Activated T-helper 1 cell treated with anti-CD3 and anti-CD28 coated beads, Interleukin-2, amount 50 U/mL, for 16 hours (primary cell): ENCODE measurements around the gene LORICRIN.
"Not testable (repeated sequence)": the region's sequence is repeated elsewhere in the genome, so short reads cannot be mapped to it uniquely, and the experiment has no call there.

ENCODE experiments used
- DNase-seq, 2 donors: peaks; one replicate each; pipeline ENCODE4 v3.0.0-alpha.2; 2020; ENCODE audit warnings: low read depth in 1 of 2, low spot score in 1 of 2

Gene LORICRIN, protein sequence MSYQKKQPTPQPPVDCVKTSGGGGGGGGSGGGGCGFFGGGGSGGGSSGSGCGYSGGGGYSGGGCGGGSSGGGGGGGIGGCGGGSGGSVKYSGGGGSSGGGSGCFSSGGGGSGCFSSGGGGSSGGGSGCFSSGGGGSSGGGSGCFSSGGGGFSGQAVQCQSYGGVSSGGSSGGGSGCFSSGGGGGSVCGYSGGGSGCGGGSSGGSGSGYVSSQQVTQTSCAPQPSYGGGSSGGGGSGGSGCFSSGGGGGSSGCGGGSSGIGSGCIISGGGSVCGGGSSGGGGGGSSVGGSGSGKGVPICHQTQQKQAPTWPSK

DNA sequence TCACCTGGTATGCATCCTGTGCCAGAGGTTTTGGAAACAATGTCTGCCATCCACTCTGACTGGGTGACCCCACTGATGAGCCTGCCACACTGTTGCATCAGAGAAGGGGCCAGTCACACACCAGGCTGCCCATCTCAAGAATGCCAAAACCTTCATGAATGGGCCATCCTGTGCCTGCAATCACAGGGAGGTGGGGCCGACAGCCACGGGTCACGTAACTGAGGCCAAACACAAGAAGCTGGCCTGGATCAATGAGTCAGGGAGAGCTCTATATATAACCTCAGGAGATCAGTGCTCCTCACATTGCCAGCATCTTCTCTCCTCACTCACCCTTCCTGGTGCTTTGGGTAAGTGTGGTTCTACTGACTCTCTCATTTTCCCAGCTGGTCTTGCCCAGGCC, at the start of gene LORICRIN:
Gene LORICRIN (plus strand): TSS at position 301 of the 400 bp plus-strand sequence. CDS start 1,263 bp downstream, outside the sequence.
- no peak for DNase-seq

DNA sequence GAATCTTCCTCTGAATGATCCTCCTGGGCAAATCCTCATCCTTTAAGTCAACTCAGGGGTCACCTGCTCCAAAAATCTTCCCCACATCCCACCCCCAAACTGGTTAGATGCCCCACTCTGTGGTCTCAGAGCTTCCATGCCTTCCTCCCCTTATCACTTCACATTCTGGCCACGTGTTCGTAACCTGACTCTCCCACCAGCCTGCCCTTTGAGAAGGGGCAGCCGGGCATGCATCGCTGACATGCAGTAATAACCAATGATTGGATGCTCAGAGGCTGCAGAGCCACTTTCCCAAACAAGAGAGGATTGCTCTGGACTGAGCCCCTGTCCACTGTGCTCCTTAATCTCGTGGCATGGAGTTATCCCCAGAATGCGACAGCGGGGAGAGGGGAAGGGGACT, 49.3 kb upstream of the LORICRIN start:
- no peak for DNase-seq

DNA sequence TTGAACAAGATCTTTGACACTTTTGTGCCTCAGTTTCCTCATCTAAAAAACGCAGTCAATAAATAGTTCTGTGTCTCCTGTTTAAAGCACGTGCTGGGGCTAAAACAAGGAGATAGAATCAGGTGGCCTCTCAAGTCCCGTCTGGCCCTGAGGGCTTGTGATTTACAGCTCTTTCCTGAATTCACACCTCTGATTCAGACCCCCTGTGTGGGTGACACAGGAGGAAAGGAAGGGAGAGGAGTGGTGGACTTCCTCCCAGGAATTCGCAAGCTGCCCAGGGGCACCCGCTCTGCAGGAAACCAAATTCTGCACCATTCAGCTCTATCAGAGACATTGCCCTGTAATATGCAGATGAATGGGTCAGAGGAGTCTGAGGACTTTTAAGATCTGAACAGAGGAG, 47.3 kb upstream of the LORICRIN start:
- no peak for DNase-seq

DNA sequence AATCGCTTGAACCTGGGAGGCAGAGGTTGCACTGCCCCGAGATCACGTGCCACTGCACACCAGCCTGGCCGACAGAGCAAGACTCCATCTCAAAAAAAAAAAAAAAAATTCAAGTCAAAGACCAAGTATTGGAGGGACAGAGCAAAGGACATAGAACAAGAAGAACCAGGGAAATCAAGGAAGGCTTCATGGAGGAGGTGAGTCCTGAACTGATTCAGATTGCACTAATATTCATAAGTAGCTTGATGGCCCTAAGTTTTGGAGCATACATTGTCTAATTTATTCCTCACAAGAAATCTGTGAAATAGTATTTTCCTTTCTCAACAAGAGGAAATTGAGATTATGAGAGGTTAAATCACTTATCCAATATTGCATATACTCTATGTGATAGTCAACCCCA, 46.0 kb upstream of the LORICRIN start:
- no peak for DNase-seq

DNA sequence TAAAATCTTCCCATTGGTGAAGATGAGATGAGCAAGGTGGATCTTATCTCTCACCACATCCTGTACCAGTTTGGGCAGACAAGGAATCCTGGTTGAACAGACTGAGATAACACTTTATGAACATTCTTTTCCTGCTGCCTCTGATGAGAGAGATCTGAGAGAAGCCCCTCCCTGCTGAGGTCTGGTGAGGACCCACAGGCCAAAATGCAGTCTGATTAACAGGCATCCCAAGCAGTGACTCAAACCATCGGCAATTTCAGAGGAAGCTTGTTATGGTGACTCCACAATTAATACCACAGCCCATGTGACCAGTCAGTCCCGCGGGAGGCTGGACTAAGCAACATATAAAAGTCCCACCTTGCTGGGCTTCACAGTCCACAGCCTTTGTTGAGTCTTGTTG, 42.3 kb upstream of the LORICRIN start, which contains the start of gene PRR9:
Gene PRR9 (plus strand): TSS at position 373 of the 400 bp plus-strand sequence. CDS start 561 bp downstream, outside the sequence.
- no peak for DNase-seq

DNA sequence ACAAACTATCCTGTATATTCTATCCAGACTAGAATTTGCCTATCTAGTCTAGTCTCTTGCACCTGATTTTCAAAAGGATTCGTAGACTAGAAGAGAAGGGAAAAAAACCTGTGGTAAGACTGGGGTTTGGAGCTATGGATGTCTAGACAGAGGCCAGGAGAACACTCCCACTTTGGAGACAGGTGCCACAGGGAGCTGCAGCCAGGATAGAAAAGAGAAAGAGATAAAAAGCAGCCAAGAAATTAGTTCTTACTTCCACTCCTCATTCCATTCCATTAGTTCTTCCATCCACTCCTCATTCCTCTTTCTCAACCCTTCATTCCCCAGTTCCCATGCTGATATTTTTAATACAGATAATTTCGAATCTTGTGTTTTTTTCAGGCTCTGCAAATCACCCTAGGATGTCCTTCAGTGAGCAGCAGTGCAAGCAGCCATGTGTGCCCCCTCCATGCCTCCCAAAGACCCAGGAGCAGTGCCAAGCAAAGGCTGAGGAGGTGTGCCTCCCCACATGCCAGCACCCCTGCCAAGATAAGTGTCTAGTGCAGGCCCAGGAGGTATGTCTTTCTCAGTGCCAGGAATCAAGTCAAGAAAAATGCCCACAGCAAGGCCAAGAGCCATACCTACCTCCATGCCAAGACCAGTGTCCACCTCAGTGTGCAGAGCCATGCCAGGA, 41.6 kb upstream of the LORICRIN start:
- DNase-seq = no peak

DNA sequence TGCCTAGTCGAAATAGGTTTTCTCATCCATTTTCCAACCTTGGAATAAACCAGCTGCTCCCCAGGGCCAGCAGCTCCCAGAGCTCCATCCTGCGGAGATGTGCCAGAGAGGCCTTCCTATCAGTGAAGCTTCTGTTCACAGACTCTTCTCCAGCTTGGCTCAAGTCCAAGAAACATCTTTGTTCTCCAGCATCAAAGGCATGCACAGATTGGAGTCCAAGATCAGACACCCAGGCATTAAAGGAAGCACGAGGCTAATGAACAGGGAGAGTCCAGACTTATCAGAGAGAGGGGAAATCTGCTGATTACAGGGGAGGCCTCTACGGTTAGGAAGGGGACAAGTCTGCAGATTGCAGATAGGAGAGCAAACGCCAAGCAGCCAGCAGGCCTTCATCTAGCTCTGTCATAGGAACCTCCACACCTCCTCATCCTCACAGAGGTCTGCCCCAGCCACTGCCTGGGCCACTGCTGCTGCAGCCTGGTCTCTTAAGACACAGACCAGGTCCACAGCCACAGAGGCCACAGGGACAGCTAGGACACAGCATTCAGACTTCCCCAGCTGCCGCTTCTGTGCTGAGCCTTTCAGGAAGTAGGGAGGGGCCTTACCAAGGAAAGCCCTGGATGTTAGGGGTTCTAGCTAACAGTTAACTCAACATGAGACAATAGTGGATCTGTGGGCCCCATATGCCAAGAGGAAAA, 38.7 kb upstream of the LORICRIN start:
- DNase-seq = no peak

DNA sequence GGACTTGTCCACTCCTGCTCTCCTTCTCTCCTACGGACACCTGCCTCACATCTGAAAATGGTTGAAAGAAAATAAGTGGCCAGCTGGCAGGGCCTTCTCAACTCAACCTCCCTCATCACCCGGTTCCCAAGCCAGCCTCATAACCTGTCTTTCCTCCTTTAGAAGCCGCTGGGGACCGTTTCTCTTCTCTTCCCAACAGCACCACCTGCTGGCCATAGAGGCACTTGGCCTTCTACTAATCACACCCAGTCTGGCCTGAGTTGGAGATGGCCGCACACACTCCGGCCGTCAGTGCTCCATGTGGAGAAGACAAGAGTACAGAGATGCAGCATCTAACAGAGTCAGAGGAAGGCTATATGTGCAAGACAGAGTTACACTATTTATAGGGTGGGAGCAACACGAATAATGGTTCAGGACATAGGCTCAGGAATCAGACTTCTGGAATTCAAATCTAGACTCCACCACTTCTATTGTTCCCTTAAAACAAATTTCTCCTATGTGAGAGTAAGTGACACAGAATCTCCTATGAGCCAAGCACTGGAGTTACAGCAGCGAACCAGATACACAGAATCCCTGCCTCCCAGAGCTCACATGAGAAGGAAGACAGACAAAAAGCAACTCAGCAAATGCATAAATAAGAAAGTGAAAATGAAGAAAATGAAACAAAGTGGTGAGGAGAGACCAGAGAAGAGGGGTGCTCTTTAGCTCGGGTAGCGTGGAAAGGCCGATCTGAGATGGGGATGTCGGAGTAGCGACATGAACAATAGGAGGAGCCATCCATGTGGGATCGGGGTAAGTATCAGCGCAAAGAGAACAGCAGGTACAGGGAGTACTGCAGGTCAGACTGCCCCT, 36.2 kb upstream of the LORICRIN start:
- DNase-seq = not testable (repeated sequence)

DNA sequence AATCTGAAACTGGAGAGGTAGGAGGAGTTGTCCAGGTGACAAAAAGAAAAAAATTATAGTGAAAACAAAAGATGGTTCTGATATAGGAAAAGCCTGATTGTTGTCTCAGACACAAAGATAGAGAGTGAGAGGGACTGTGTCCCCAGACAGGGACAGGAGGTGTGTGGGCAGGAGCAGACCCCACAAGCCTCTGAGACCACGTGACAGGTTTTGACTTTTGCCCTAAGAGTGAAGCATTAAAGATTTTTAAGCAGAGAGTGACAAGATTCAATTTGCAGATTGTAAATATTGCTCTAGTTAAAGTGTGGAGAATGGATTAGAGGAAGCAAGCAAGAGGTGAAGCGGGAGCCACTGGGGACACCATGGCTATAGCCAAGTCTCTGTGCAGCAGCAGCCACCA, 31.7 kb upstream of the LORICRIN start:
- no peak for DNase-seq

- DNase-seq = no peak
Observed at GRCh38 chr1:153228491-153228890, 31.0 kb upstream of the LORICRIN start.

GRCh38 chr1:153229076-153229829, 30.2 kb upstream of the LORICRIN start:
- DNase-seq = not testable (repeated sequence)

DNA sequence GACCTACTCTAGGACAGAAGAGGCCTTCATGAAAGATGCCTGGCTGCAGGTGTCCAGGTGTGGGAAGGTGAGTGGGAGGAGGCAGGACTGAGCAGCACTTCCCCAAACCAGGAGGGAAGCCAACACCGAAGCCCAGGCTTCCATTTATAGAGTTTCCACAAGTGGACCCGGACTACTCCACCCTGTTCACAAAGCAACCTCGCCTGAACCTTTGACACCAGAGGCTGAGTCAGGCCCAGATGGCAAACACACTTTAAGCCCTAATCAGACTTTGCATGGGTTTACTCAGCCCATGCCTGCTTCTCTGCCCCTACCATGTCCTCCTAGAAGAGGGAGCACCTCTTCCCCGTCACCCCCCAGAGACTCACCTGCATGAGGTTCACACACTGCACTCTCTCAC, 28.1 kb upstream of the LORICRIN start:
- DNase-seq = no peak

GRCh38 chr1:153231785-153232184, 27.7 kb upstream of the LORICRIN start:
- no peak for DNase-seq

- DNase-seq = no peak
Observed at GRCh38 chr1:153232553-153232952, 26.9 kb upstream of the LORICRIN start.

GRCh38 chr1:153233448-153233847, 26.0 kb upstream of the LORICRIN start:
- no peak for DNase-seq

DNA sequence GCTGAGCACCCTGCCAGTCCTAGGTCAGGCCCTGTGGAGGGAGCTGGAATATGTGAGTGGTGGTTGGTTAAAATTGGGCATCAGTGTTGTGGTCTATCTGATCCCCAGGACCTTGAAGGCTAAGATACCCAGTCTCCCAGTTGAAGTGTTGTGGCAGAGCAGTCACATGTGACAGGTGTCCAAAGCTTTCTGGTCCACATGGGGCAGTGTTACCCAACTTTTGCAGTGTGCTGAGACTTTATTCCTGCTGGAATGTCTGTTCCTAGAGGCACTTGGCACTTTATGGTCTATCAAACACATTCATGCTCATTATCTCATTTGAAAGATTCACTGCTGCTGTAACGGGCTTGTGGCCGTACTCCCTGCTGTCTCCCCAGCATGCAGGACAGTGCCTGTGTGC, 21.0 kb upstream of the LORICRIN start:
- DNase-seq = no peak

- no peak for DNase-seq
Observed at GRCh38 chr1:153242160-153242559, 17.3 kb upstream of the LORICRIN start.

GRCh38 chr1:153245466-153245865, 14.0 kb upstream of the LORICRIN start:
- no peak for DNase-seq

- DNase-seq = no peak
Observed at GRCh38 chr1:153246018-153246417, 13.5 kb upstream of the LORICRIN start.

DNA sequence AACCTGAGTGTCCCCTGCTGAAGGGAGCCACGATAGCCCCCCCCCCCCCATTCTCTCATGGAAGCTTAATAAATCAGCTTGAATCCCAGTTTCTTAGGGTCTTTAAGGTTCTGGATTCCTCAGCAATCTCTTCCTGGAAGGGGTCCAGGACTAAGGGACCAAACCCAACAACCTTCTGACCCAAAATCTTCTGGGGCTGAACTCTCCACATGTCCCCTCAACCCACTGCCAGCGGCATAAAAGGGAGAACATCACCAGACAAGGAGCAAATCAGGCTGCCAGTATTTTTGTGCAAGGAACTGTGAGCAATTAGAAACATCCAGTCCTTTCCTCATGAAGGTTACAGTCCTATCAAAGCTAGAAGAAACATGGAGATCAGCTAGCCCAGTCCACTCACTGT, 12.7 kb upstream of the LORICRIN start:
- no peak for DNase-seq
